Stimulated activated CD8-positive, alpha-beta memory T cell treated with anti-CD3 and anti-CD28 coated beads, Interleukin-7, amount 100 ng/mL, for 24 hours (primary cell): ENCODE data around the gene MIS12.

Experiments used
- DNase-seq: peaks from one replicate; pipeline ENCODE4 v3.0.0-alpha.2; 2020; ENCODE audit warnings: low read depth

The MIS12 gene, protein sequence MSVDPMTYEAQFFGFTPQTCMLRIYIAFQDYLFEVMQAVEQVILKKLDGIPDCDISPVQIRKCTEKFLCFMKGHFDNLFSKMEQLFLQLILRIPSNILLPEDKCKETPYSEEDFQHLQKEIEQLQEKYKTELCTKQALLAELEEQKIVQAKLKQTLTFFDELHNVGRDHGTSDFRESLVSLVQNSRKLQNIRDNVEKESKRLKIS

DNA sequence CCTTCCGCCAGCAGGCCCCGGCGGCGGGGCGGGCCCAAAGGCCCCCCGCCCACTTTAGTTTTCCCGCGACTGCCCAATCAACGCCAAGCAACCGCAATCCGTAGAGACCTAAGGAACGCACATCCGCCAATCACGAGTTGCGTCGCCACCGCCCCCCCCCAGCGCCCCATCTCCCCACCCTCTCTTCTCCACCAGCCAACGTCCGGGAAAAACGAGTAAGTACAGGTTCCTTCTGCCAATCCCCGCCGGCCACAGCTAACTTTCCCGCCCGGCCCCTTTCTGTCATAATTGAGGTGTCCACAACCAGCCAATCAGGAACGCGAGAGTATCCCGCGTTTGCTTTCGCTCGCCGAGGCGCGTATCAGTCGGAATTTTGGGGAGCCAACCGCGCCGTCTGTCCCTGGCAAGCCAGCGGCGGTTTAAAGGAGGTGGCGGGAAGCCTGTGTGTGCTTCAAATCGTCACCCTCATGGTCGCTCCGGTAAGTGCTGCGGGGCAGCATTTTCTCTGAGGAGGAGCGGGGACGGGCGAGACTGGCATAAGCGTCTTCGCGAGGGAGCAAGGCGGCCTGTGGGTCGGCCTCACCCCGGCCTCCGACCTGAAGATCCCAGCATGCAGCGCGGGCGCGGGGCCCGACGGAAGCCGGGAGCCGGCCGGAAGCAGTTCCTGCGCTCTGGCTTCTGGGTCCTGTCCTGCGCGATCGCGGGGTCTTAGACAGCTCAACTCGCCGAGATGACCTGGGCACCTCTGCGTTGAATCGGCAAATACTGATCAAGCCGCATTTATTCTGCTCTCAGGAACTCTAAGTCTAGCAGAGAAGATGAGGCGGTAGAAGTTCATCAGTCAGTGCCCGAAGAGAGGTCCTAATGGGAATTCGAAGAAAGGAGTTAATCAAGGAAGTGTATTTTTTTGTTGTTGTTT, at the start of gene MIS12:
TSS of gene MIS12 (plus strand) at position 361 of the 919 bp plus-strand sequence. CDS start 2,297 bp downstream, outside the sequence.
- DNase-seq = peak; percentile 95

DNA sequence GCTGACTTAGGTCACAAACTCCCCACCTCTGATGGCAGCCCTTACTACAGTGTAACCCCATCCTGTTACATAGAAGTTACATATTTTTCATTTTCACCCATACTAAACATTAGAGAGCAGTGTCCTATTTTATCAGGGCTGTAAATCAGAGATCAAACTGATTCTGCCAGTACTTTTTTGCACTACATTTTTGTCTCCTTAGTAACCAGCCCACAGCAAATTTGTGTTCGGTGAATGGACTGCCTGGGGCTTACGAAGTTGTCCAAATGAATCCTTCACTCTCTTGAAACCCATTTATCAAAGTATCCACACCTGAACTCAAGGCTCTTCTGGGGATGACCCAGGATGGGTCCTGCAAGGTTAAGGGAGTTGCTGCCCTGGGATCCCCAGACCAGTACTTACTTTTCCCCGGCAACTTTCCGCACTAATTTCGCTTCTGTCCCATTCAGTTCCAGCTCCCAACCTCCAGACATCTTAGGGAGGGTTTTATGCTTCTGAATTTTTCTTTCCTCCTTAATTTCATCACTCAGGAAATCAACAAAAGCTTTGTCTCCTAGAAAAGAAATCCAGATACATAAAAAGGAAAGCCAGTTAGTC, 48.5 kb upstream of the MIS12 start:
- DNase-seq = no peak

DNA sequence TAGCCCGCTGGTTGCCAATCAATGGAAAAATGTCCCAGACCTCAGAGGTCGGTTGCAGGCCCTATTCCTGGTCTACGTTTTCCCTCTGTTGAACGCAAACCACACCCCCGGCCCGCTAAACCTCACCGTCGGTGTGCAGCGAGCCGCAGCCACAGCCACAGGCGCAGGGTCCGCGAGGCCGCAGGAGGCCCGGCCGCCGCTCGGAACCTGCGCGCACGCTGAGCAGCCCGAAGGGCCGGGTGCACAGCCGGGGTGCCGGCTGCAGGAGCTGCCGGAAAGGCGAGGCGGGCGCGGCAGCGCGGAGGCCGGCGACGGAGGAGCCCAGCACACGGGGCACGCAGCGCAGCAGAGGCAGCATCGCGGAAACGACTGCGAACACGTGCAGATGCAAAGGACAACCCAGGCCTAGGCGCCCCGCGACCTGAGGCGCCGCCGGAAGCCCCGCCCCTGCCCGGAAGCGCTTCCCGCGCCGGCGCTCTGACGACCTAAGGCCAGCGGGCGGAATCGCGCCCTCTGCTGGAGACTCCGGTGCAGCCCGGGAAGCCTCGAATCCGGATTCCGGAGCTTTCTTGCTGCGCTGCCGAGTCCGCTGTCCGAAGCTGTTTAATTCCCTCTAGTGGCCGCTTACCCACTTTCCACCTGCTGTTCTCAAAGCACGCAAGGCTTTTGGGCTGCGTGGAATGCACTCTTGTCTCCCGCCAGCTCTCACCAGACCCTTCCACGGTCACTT, 47.5 kb upstream of the MIS12 start, which contains the start of gene C1QBP:
TSS of gene C1QBP (minus strand) at position 440 of the 730 bp plus-strand sequence. CDS start at position 358, 82 bp downstream.
- DNase-seq = peak; percentile 79

DNA sequence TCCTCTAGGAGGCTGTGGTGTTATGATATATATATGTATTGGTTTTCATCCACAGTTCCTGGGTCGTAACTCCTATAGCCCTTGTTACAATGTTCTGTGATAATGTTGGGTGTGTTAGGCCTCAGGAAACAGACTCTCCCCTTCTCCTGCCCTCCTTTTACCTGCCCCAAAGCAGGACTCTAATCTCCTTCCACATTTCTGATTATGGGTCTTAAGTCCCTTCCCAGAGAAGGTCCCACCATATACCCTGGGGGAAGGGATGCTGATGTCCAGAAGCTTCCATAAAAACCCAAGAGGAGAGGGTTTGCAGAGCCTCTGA, 47.0 kb upstream of the MIS12 start:
- DNase-seq = no peak

DNA sequence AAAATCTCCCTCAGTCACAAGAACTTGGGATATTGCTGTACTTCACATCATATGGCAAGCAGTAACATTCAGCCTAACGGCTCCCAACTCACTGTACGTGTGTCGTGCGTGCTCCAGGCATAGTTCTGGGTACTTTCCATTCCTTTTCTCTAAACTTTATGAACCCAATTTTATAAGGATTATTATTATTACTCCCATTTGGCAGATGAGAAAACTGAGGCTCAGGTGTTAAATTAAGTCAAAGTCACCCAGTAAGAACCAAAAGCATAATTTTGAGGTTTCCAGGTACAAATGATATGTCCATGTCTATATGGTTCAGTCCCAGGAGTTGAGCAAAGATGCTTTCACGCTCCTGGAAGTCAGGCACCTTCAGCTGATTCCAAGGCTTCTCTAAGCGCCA, 42.6 kb upstream of the MIS12 start:
- DNase-seq = no peak

DNA sequence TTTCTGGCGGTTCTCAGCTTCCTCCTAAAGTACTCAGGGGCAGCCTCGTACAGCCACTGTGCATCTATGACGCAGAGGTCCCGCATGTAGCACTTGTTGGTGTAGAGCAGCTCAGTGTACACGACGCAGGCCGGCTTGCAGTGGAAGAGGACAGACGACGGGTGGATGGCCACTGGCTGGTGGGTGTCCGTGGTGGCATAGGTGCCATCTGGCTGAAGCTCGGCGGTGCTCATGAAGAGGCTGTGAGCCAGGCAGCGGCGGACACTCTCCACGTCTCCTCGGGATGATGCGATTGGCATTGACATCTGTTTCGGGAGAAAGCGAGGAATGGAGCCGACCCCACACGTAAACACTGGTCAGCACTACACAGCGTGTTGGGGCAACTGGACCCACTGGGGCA, 42.2 kb upstream of the MIS12 start:
- DNase-seq = no peak

DNA sequence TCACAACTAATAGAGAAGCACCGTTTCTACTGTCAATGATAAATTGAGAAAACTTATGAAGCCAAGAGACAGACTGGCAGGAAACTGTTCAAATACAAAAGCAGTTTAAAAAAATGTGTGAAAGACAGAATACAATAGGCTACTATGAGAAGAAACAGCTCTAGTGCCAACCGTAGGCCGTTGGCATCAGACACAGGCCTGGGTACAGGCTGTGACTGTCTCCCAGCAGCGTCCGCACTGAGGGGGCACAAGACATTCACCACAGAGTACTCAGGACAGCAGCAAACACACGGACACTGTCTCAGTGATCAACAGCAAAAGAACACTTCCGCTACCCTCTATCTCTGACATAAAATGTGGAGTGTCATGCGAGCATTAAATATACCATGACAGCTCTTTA, 39.6 kb upstream of the MIS12 start:
- no peak for DNase-seq

DNA sequence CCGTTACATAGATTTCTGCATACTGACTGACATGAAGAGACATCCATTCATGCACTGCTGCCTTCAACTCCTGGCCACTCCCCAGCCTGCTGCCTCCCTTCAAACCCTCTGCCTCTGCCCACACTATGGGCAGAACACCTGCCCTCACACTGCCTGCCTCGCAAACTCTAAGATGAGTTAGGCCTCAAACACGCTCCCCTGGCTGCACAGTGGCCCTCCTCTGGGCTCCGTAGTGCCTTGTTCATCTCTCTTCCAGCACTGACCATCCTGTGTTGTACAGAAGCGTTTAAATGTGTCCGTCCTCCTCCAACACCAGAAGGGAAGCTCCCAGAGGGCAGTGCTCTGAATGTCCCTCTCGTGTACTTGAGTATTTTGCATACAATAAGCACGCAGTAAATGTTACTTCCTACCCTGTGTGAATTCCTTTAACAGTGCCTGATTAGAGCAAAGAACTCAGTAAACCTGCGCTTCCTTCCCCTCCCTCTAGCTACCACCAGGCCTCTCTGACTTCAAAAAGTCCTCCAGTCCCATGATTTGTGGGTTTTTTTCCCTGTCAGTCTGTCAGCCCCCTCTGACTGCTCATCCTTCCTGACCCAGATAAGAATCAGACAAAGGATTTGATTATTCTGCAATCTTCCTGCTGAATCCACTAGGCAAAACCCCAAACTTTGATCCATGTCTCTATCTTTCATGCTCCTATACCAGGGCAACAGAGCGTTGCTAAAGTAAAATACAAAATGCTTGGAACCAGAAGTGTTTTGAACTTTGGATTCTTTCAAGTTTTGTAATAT, 21.5 kb upstream of the MIS12 start:
- no peak for DNase-seq

DNA sequence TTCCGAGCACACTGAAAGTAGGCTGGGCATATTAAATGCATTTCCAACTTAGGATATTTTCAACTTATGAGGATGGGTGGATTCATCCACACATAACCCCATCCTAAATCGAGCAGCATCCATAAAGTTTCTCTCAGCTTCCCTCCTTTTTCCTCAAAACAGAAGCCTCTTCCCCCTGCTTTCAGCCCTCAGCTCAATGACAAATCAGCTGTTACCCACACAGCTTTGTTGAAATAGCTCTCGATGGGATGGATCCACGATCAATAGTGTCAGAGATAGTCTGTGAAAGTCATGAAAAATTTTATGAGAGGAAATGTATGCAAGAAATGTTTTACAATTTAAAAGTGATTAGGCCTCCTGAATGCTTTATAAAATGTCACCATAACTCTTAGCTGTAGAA, 20.1 kb upstream of the MIS12 start:
- no peak for DNase-seq

DNA sequence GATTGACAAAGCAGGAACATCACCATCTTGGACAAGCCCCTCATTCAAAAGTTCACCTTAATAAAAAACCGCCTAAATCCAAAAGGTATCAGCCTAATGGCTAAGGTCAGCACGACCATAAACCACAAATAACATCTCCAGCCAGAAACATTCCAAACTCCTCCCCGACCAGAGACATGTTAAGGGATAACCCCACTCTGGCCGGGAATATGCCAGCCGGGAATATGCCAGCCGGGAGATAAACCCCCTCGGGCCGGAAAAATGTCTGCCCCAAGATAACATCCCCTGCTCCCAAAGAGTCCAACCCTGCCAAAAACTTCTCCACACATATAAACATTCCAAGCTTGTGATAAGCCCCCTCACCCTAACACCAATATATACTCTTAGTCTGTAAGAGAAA, 18.9 kb upstream of the MIS12 start:
- no peak for DNase-seq

DNA sequence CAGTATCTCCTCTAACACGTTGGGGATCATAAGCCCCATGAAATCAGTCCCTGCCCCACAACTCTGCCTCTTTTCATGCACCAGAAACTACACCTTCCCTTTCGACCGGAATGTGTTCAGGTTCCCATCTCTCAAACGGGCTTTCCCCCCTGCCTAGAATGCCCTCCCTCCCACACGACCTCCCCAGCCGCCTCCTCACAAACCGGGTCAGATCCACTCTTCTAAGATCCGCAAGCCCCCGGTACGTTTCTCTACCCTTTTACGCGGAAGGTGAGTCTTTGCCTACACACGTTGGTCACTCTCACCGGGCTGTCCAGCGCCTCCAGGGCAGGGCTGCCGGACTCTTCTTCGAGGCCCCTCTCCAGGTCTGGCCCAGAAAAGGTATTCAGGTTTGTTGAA, 18.3 kb upstream of the MIS12 start:
- DNase-seq = no peak

DNA sequence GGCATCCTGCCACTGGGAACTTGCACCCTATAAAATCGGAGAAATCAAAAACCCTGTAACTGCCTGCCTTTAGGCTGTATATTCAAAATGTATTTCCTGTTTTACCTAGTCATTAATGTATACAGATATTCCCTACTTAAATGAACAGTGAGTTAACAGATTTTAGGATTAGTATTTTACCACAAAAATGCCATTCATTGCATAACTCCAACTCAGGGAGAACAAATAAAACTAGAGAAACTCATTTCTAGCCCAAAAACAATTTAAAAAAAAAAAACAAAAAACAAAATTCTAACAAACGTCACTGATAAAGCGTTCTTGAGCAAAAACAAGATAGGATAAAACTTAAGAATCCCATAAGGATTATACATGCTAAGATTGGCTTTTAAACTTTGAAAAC, 13.9 kb upstream of the MIS12 start:
- no peak for DNase-seq

DNA sequence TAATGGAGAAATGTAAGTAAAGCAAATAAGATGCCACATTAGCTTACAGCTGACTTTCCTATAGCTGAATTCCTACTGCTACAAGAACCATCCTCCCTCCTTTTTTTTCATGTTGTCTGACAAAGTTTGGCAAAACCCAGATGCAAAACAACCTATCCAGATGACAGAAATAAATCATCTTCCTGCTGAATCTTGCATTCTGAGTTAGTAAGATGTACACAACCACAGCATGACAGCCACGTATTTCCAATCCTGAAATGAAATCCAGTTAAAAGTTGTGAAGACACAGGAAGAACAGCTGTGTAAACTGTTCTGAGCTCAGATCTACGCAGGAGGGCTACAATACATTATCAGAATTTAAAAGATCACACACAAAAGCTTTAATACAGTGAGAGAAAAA, 12.5 kb upstream of the MIS12 start:
- no peak for DNase-seq

DNA sequence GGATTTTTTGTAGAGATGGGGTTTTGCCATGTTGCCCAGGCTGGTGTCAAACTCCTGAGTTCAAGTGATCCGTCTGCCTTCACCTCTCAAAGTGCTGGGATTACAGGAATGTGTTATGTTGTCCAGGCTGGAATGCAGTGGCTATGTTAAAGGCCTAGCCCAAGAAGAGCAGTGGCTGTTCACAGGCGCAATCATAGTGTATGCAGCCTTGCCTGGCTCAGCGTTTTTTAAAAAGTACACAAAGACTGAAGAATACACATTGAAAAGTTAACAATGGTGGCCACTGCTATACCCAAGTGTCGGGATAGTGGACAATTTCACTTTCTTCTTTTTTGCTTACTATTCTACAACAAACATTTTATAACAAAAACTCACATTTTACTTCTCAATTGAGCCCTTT, 7.4 kb upstream of the MIS12 start:
- DNase-seq = no peak

DNA sequence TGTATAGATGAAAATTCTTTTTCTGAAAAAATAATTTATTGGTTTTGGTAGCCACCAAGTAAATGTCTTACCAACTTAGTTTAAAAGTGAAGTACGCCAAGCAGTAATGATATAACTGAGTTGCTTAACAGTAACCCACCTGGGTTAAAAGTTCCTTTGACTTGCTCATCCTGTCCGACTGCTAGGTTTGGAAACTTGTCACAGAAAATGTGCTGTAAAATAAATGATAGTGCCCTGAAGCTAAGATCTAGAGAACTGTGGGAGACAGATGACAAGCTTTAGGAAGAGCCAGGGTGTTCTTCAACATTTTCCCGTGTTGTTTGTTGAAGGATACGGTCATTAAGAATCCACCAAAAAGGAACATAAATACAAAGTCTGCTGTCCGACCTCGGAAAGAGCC, 5.4 kb upstream of the MIS12 start:
- DNase-seq = no peak

DNA sequence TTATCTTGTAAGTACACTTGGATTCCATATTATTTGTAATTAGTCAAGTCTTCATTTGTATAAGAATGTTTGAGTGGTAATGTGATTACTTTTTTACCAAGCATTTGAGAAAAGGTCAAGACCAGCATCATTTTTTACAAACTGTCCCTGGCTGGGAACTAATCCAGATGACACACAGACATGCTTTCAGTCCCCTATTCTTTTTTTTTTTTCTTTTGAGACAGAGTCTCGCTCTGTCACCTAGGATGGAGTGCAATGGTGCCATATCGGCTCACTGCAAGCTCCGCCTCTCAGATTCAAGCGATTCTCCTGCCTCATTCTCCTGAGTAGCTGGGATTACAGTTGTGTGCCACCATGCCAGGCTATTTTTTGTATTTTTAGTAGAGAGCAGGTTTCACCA, 4.9 kb upstream of the MIS12 start:
- DNase-seq = no peak

DNA sequence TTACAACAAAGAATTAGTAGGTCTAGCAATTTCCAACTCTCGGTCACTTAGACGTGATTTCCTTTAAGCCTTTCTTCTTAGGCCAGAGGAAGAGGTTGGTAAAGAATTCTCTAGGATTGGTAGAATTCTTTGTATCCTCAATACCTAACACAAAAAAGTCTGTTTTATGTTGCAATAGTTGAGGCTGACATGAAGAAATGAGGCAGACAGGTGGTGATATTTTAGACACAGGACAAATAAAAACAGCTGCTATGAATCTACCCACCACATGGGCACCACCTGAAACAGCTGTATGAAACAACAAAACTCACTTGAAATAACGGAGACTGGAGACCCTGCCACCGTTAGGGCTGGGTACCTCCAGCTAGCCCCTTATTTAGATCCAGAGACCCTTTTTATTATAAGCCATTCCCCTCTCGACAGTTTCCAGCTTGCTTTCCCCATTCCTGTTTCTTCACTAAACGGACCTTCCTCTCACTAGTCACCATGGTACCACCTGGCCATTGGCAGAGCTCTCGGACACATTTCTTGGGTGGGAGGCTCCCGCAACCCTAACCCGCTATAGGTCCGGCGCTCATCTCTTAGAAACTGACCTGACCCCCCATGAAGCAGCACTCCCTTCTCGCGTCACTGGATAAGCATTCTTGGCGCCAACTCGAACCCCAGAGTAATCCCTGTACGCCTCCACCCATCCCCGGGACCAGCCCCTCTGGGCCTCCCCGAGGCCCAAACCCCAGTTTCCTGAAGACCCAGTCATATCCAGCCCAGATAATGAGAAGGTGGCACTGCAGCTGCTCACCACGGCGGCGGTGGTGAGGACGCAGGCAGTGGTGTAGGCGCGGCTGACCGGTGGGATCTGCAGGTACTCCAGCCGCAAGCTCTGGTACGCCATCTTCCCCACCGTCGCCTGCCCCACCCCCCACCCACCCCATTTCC, 828 bp upstream of the MIS12 start, which contains the start of gene DERL2:
TSS of gene DERL2 (minus strand) at position 909 of the 936 bp plus-strand sequence. CDS start at position 892, 17 bp downstream.
- no peak for DNase-seq

DNA sequence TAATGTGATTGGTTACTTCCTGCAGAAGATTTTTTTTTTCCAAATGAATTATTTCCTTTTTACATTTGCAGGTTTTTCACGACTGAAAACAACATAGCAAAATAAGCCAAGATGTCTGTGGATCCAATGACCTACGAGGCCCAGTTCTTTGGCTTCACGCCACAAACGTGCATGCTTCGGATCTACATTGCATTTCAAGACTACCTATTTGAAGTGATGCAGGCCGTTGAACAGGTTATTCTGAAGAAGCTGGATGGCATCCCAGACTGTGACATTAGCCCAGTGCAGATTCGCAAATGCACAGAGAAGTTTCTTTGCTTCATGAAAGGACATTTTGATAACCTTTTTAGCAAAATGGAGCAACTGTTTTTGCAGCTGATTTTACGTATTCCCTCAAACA, 2.4 kb downstream of the MIS12 start:
- no peak for DNase-seq

DNA sequence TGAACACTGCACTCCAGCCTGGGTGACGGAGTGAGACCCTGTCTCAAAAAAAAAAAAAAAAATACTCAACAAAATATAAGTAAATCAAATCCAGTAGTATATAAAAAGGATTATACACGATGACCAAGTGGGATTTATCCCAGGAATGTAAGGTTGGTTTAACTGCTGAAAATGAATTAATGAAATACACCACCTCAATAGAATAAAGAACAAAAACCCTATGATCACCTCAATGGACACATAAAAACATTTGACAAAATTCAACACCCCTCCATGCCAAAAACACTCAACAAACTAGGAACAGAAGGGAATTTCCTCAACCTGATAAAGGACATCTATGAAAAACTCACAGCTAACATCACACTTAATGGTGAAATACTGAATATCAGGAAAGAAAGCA, 6.6 kb downstream of the MIS12 start:
- no peak for DNase-seq

DNA sequence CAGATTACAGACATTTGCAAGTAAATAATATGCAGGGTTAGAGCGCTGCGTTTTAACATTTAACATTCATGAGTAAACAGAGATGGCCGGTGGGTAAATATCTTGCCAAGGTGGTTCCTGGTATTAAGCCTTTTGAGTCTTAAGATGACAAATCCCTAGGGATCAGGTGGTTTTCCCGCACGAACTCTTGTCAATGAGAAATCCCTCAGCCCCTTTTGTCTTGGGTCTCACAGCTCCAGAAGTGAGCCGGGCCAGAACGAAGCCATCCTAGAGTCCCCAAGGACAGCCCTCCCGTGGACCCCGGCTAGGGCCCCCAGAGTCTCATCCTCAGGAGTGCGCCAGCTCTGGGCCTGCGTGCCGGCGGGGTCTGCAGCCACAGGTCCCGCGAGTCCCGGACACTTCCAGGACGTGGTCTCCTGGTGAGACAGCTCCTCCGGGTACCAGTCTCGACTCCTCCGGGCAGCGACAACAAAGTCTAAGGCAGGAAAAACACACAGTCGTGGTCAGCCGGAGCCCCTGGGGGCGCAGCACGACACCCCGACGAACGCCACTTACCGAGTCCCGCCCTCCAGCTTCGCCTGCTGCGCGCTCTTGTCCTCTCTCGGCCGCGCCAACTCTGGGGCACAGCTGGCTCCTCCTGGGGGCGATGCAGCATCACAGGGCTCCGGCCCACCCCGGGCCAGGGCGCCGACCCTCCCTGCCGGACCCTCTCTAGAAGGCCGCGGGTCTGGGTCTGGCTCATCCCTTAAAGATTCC, 13.3 kb downstream of the MIS12 start:
- no peak for DNase-seq
